Parathyroid adenoma (tissue), 2 donors: ENCODE data around the gene FAM181A.

Experiments
- H2AFZ ChIP-seq: fragments of 300-600 bp; sonication (generic); one replicate; pipeline ENCODE4 v1.7.0; 2017; ENCODE audit warnings: antibody characterized with exemption, mild to moderate bottlenecking
- H3K27ac ChIP-seq: fragments of 300-600 bp; sonication (generic); one replicate; pipeline ENCODE4 v1.7.0; 2017
- H3K27me3 ChIP-seq: fragments of 300-600 bp; sonication (generic); one replicate; pipeline ENCODE4 v1.7.0; 2017; ENCODE audit warnings: low read length; ENCODE audit not compliant: control insufficient read depth, insufficient read depth
- H3K36me3 ChIP-seq: fragments of 300-600 bp; sonication (generic); one replicate; pipeline ENCODE4 v1.7.0; 2017; ENCODE audit warnings: low read length; ENCODE audit not compliant: control insufficient read depth, insufficient read depth
- H3K4me1 ChIP-seq: fragments of 300-600 bp; sonication (generic); one replicate; pipeline ENCODE4 v1.7.0; 2017; ENCODE audit warnings: control low read depth
- H3K4me2 ChIP-seq: fragments of 300-600 bp; sonication (generic); one replicate; pipeline ENCODE4 v1.7.0; 2017; ENCODE audit warnings: low read length
- H3K4me3 ChIP-seq: fragments of 300-600 bp; sonication (generic); one replicate; pipeline ENCODE4 v1.7.0; 2017; ENCODE audit warnings: low read depth, low read length
- H3K79me2 ChIP-seq: fragments of 300-600 bp; sonication (generic); one replicate; pipeline ENCODE4 v1.7.0; 2017; ENCODE audit warnings: control low read depth
- H3K9ac ChIP-seq: fragments of 300-600 bp; sonication (generic); one replicate; pipeline ENCODE4 v1.7.0; 2017; ENCODE audit warnings: mild to moderate bottlenecking
- H3K9me3 ChIP-seq: fragments of 300-600 bp; sonication (generic); one replicate; pipeline ENCODE4 v1.7.0; 2017; ENCODE audit warnings: low read length; ENCODE audit not compliant: control insufficient read depth
- CTCF ChIP-seq: fragments of 300-600 bp; sonication (generic); IDR thresholded peaks from one replicate; pipeline ENCODE4 v1.7.0; 2017; ENCODE audit warnings: antibody characterized with exemption, mild to moderate bottlenecking
- donor health status: primary hyperparathyroidism.

Gene FAM181A

DNA sequence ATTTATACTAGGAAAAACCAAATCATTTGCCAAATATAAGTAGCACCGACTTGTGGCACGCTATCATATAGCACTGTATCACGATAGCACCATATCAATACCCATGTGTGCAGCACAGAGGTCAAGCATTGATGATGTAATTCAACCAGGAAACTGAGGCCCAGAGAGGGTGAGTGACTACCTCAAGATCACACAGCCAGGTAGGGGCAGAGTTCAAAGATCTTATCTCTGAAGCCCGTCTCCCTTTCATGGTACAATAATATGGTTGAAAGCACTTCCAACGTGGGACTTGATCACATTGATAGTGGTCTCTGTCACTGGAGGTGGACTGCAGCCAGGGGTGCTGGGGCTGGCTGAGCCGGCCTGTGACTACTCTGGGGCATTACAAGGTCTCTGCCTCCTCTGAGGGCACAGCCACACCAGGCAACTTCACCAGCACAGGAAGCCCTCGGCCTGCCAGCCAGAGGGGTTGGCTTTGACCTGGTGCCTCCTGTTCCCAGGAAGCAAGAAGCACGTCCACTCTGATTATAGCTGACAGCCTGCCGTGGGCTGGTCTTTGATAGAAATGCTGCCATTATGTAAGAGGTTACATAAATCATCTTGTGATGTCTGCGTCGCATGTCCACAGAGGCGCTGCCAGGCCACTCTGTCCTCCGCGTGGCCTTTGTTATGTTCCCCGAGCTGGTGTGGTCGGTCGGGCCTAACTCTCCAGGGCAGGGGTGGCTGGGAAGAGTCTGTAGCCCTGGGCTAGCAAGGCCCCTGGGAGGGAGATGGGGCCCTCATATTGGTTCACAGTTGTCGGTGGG lies 5.9 kb upstream of the FAM181A start:
- Histone ChIP-seq H3K27me3 (no peaks in the 10 kb centered on the region), H3K27ac (no peak overlapping the region), H2AFZ (no peak overlapping the region), H3K4me3 (no peak overlapping the region), H3K9me3 (no peaks in the 10 kb centered on the region), H3K4me1 (peaks cover 6% of the 10 kb centered on the region), H3K4me2 (no peak overlapping the region), H3K79me2 (no peaks in the 10 kb centered on the region), H3K9ac (no peak overlapping the region), H3K36me3 (no peaks in the 10 kb centered on the region)
- no peak for TF ChIP-seq CTCF

GRCh38 chr14:93923626-93924025 lies 3.5 kb upstream of the FAM181A start:
- TF ChIP-seq CTCF: no peak
- Histone ChIP-seq H3K27ac (no peak overlapping the region), H3K79me2 (no peaks in the 10 kb centered on the region), H3K9ac (no peak overlapping the region), H3K4me3 (no peak overlapping the region), H2AFZ (no peak overlapping the region), H3K27me3 (no peaks in the 10 kb centered on the region), H3K9me3 (no peaks in the 10 kb centered on the region), H3K4me1 (no peaks in the 10 kb centered on the region), H3K36me3 (no peaks in the 10 kb centered on the region), H3K4me2 (no peak overlapping the region)

DNA sequence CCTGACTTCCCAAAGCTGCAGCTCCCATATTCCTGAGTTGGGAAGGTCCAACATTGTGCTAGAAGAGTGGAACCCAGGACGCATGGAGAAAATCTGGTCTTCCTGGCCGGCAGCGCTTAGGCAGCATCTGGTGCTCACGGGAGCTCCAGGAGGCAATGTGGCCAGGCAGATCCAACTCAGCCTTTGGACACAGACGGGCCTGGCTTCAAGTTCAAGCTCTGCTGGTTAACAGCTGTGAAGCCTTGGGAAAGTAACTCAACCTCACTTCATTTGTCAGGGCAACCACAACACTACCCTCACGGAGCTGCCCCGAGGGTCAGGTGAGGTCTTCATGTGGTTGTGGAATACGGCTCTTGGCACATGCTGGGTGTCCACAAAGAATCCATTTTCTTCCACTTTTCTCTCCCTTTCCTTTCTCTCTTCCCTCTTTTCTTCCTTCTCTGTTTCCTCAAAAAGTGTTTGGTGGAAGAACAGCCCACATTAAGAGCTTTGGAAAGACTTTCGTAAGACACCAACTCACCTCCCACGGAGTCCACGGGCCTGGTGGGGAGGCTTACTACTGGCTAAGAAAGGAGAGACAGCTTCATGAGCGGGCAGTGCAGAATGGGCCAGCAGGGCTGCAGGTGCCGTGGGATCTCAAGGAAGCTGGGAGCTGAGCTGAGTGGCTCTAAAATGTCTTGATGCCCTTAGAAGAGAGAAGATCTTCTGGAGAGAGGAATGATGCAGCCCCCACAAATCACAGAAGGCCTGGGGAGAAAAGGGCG lies 2.4 kb upstream of the FAM181A start:
- no peaks in the 10 kb centered on the region for H3K27me3 ChIP-seq
- H3K4me1 ChIP-seq: no peaks in the 10 kb centered on the region
- no peak overlapping the region for H3K4me2 ChIP-seq
- no peak overlapping the region for H3K4me3 ChIP-seq
- no peak for TF ChIP-seq CTCF
- no peaks in the 10 kb centered on the region for H3K9me3 ChIP-seq
- no peaks in the 10 kb centered on the region for H3K79me2 ChIP-seq
- no peak overlapping the region for H3K27ac ChIP-seq
- no peaks in the 10 kb centered on the region for H3K36me3 ChIP-seq
- no peak overlapping the region for H3K9ac ChIP-seq
- H2AFZ ChIP-seq: no peak overlapping the region

DNA sequence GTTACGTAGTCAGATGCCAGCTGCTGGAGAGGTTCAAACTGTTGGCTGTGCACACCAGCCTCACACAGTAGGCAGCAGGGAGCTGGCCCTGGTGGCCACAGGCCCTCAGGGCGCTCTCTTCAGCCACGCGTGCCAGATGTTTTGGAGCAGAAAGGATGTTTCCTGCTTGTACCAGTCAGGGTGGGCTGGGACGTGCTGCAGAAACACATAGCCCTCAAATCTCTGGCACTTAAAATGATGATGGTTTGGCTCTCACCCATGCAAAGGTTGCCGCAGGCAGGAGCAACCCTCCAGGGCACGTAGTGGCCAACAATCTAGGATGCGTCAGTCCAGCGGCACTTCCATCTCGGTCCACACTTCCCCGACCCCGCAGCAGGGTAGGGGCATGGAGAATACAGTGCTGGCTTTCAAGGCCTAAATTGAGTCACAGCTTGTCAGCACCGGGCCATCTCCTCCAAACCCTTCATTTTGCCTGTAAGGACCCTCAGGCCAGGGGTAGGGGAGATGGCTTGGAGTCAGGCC lies 1.7 kb upstream of the FAM181A start:
- H3K79me2 ChIP-seq: no peaks in the 10 kb centered on the region
- no peak overlapping the region for H3K27ac ChIP-seq
- no peaks in the 10 kb centered on the region for H3K4me1 ChIP-seq
- H3K4me3 ChIP-seq: no peak overlapping the region
- no peaks in the 10 kb centered on the region for H3K9me3 ChIP-seq
- H3K27me3 ChIP-seq: no peaks in the 10 kb centered on the region
- no peak for TF ChIP-seq CTCF
- no peaks in the 10 kb centered on the region for H3K36me3 ChIP-seq
- no peak overlapping the region for H3K4me2 ChIP-seq
- no peak overlapping the region for H3K9ac ChIP-seq
- no peak overlapping the region for H2AFZ ChIP-seq
